PC-3 (cell line): ENCODE data around the gene PDLIM7.

Experiments used
- EZH2 ChIP-seq: fragments of 300-600 bp; sonication (generic); IDR thresholded peaks from one replicate; pipeline ENCODE4 v1.6.1; 2017; ENCODE audit warnings: antibody characterized with exemption, mild to moderate bottlenecking, low read length; ENCODE audit not compliant: unreplicated experiment
- EZH2phosphoT487 ChIP-seq: fragments of 300-600 bp; sonication (generic); IDR thresholded peaks from 2 replicates; pipeline ENCODE4 v1.6.1; 2018; ENCODE audit warnings: mild to moderate bottlenecking, antibody characterized with exemption, low read length, borderline replicate concordance
- TF ChIP-seq, protein P1 (sequence below): fragments of 300-600 bp; sonication (generic); conservative IDR thresholded peaks from 2 replicates; pipeline ENCODE4 v1.5.1; 2017; ENCODE audit warnings: antibody characterized with exemption, low read depth, mild to moderate bottlenecking, low read length

DNA sequence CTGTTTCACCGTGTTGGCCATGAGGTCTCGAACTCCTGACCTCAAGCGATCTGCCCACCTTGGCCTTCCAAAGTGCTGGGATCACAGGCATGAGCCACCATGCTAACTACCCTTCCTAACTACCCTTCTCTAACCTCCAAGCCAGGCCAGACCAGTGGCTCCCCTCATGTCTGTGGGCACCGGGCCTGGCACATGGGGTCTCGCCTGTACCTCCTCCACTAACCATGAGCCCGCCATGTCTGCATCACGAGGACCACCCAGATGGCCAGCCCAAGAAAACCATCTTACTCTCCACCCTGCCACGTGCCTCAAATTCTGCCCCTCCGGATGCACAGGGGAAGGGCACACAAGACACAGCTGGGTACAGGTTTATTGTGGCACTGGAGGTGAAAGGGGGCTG is 14.4 kb downstream of the PDLIM7 start:
- TF ChIP-seq, protein P1, sequence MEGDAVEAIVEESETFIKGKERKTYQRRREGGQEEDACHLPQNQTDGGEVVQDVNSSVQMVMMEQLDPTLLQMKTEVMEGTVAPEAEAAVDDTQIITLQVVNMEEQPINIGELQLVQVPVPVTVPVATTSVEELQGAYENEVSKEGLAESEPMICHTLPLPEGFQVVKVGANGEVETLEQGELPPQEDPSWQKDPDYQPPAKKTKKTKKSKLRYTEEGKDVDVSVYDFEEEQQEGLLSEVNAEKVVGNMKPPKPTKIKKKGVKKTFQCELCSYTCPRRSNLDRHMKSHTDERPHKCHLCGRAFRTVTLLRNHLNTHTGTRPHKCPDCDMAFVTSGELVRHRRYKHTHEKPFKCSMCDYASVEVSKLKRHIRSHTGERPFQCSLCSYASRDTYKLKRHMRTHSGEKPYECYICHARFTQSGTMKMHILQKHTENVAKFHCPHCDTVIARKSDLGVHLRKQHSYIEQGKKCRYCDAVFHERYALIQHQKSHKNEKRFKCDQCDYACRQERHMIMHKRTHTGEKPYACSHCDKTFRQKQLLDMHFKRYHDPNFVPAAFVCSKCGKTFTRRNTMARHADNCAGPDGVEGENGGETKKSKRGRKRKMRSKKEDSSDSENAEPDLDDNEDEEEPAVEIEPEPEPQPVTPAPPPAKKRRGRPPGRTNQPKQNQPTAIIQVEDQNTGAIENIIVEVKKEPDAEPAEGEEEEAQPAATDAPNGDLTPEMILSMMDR, result no peak
- TF ChIP-seq EZH2phosphoT487, result no peak
- no peak for TF ChIP-seq EZH2
